ENCODE measurements around the gene QSER1. TPM values are rescaled to one million over a fixed set of nuclear protein-coding genes. Genes with fewer than 3 reads are reported as not detected.

QSER1 gene
- total RNA-seq, 1 experiment from 2014 or later = 74.0 TPM

GRCh38 chr11:32861850-32862577 is 30.6 kb upstream of the QSER1 start:
- ChIA-PET POLR2A (no interaction called here), CTCF (no interaction called here)
- TF ChIP-seq USF1 (CRISPR knock-in tag; IDR thresholded peaks at IDR 0.05) (no peak), NFATC4 (CRISPR knock-in tag; IDR thresholded peaks at IDR 0.05) (no peak), ATF6 (CRISPR knock-in tag; IDR thresholded peaks at IDR 0.05) (no peak), FOXJ3 (CRISPR knock-in tag; IDR thresholded peaks at IDR 0.05; ENCODE audit: borderline replicate concordance) (no peak), NR3C1 (CRISPR knock-in tag; conservative IDR thresholded peaks at IDR 0.05; ENCODE audit: low read depth) (no peak), ZMAT4 (CRISPR knock-in tag; IDR thresholded peaks at IDR 0.05) (no peak), ZNF317 (CRISPR knock-in tag; IDR thresholded peaks at IDR 0.05; ENCODE audit: borderline replicate concordance, low read depth) (no peak)
- Mint-ChIP-seq H3K27ac (no peak overlapping the region), H3K36me3 (no peaks in the 10 kb centered on the region), H3K27me3 (ENCODE audit: low read depth) (no peaks in the 10 kb centered on the region), H3K9me3 (peaks cover 10% of the 10 kb centered on the region), H3K4me1 (no peaks in the 10 kb centered on the region), H3K4me3 (no peak overlapping the region)
- ATAC-seq = no peak
- no peak for DNase-seq (ENCODE audit: low spot score)

- Mint-ChIP-seq H3K36me3 (peaks cover 4% of the 10 kb centered on the region; the same call in 1 of the 2 replicates), H3K27ac (no peak overlapping the region), H3K9me3 (peaks cover 17% of the 10 kb centered on the region), H3K4me1 (no peaks in the 10 kb centered on the region), H3K4me3 (no peak overlapping the region), H3K27me3 (ENCODE audit: low read depth) (no peaks in the 10 kb centered on the region)
- DNase-seq (ENCODE audit: low spot score) (no peak), ATAC-seq (no peak)
- TF ChIP-seq EMX1 (CRISPR knock-in tag; IDR thresholded peaks at IDR 0.05) = no peak
- TF ChIP-seq ZNF219 (CRISPR knock-in tag; IDR thresholded peaks at IDR 0.05; ENCODE audit: borderline replicate concordance) = no peak
- TF ChIP-seq ZBTB21 (CRISPR knock-in tag; IDR thresholded peaks at IDR 0.05; ENCODE audit: borderline replicate concordance) = no peak
- no peak for TF ChIP-seq IRF1 (CRISPR knock-in tag; IDR thresholded peaks at IDR 0.05)
- no peak for TF ChIP-seq ERG (CRISPR knock-in tag; IDR thresholded peaks at IDR 0.05)
- no peak for TF ChIP-seq ZNF396 (CRISPR knock-in tag; IDR thresholded peaks at IDR 0.05; ENCODE audit: borderline replicate concordance)
- no peak for TF ChIP-seq E2F4 (CRISPR knock-in tag; IDR thresholded peaks at IDR 0.05; ENCODE audit: borderline replicate concordance, low read depth)
- no peak for TF ChIP-seq ZNF423 (CRISPR knock-in tag; IDR thresholded peaks at IDR 0.05)
- no peak for TF ChIP-seq TEAD4 (CRISPR knock-in tag; IDR thresholded peaks at IDR 0.05)
- TF ChIP-seq FOXK1 (CRISPR knock-in tag; IDR thresholded peaks at IDR 0.05) = no peak
- no peak for TF ChIP-seq RELA (CRISPR knock-in tag; IDR thresholded peaks at IDR 0.05; ENCODE audit: borderline replicate concordance)
- TF ChIP-seq CREM (CRISPR knock-in tag; IDR thresholded peaks at IDR 0.05) = no peak
- no peak for TF ChIP-seq KAT7 (CRISPR knock-in tag; IDR thresholded peaks at IDR 0.05; ENCODE audit: borderline replicate concordance)
- TF ChIP-seq USF1 (CRISPR knock-in tag; IDR thresholded peaks at IDR 0.05) = no peak
- CTCF ChIA-PET = interaction anchor here (0.9 kb wide), 1 partner anchor 148 kb away, joined by 3 read pairs; no protein-coding TSS in a partner anchor
- POLR2A ChIA-PET = interaction anchor here (0.6 kb wide), 1 partner anchor 14 kb away, joined by 6 read pairs; no protein-coding TSS in a partner anchor
Observed at GRCh38 chr11:32864555-32864954, 28.1 kb upstream of the QSER1 start.
